Ramos (cell line): Measurements from ENCODE around the gene GATM.
"Not testable (repeated sequence)": the region's sequence is repeated elsewhere in the genome, so short reads cannot be mapped to it uniquely, and the experiment has no call there.

Experiments
- in situ Hi-C: fragments of 300-500 bp; cut with MboI; formaldehyde crosslinking; loops from one replicate; pipeline ENCODE4 v1.14.3; 2022; ENCODE audit warnings: low sequenced_read_pairs; ENCODE audit not compliant: unreplicated experiment

Gene GATM

DNA sequence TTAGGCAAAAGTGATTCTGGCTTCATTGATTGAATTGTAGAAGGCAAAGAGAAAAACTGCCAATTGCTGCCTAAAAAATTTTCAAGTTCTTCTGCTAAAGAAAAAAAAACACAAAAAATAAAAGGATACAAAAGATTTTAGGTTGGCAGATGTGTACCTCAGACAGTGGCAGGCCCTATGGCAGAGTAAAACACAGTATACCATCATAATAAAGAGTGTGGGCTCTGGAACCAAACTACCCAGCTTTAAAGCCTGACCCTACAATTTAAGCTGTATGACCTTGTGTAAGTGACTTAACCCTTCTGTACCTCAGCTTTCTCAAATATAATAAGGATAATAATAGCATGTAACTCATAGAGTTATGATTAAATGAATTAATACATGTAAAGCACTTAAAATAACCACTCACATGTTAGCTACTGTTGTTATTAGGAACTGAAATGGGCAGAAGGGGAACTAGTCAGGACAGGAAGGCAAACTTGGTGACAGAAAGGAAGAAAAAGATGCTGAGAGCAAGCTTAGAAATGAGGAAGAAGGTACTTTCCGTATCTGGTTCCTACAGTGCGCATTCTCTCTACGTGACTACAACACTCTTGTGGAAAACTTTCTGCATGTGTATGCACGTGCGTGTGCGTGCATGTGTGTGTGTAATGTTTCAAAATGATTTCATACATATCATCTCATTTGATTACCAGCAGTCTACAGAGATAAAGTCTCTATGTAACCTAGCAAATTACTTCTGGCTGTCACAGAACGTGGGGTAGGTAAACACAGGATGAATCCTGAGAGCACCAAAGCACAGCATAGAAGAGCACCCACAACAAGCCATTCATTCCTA is 13.6 kb upstream of the GATM start:
- in situ Hi-C loops, result no loop called here

DNA sequence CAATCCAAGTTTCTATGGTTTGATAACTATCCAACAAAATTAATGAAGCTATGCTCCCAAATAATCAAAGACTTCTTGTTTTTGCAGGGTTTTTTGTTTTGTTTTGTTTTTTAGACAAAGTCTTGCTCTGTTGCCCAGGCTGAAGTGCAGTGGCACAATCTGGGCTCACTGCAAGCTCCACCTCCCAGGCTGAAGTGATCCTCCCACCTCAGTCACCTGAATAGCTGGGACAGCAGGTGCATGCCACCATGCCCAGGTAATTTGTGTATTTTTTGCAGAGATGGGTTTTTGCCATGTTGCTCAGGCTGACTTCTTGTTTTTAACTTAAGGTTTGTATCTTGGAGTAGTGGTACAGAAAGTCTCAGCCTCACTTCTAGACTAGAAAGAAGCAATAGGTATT is 11.0 kb upstream of the GATM start:
- in situ Hi-C loops, result no loop called here

DNA sequence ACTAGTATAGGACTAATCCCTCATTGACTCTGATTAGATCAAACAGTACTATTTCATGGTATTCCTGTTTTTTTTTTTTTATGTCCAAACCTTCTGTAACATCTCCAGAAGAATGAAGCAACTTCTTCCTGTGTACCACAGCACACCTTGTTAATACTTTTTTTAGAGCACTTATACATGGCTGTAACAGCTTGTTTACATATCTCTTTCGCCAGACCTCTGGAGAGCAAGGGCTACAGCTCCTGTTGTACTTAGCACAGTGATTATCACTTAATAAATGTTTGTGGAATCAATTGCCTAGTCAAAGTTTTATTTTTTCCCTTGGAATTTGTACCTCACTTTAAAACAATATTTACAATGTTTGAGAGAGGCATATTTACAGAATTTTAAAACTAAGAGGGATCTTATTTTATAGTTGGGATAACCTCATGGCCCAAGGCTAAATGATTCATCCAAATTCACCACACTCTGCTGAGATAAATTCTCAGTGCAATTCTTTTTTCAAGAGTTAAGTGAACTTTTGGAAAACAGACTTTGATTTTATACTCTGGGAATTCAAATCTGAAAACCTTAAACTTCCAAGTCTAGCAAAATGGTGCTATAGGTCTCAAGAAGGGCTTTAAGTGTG is 9.2 kb upstream of the GATM start:
- in situ Hi-C loops, result no loop called here

DNA sequence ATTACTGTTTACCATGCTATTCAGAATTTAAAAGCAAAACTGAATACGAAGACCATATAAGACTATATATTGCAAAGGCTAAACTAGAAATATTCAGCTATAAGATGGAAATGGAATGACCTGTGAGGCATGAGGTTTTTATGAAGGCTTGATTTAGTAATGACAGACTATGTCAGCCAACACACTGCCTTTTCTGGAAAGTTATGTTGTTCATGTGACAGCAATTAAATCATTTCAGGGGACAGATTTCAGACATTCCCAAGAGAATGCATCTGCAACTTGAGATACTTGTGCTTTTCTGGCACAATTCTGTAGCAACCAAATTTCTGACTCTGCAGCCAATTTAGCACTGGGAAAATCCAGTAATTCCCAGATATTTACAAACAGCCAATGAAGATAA is 8.6 kb upstream of the GATM start:
- in situ Hi-C loops, result no loop called here

DNA sequence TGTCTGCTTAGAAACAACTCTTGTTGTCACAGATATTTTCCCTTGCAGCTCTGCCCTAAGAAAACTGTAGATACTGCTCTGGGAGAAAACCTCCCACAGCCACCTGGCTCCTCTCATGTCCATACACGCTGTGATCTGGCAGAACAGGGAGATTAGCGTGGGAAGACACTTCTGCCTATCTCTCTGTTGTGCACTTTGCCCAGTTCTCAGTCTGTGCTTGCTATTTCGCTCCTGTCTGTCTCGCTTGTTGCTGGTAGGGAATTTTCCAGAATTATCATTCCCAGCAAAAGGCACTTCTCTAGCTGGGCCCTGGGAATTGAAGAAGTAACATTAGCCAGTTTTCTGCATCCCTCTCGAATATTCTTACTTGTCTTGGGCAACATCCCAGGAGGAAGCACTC is 8.1 kb upstream of the GATM start:
- in situ Hi-C loops, result no loop called here

DNA sequence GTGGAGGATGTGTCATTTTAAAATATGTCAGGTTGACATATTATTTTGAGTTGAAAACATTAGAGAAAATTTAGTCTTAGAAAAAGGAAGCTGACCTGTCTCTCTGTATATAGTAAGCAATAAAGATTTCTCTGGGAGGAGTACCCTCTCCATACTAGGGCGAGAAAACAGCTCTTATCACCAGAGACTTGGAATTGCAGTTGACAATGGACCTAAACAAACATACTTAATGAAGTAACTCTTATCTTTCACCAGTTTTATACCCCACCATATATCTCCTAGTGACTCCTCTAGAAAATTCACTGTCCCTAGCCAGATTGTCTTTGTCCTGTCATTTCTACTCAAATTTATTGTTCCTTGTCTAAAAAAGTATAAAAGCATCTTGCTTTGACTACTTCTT is 7.2 kb upstream of the GATM start:
- in situ Hi-C loops, result no loop called here

DNA sequence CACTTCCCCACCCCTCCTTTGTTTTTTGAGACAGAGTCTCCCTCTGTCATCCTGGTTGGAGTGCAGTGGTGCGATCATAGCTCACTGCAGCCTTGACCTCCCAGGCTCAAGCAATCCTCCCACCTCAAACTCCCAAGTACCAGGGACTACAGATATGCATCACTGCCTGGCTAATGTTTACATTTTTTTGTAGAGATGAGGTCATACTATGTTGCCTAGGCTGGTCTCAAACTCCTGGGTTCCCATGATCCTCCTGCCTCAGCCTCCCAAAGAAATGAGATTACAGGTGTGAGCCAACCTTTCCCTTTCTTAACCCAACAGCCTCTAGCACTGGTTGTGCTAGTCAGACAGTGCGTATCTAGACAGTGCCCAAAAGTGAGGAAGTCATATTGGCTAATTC is 6.4 kb upstream of the GATM start:
- in situ Hi-C loops, result no loop called here

DNA sequence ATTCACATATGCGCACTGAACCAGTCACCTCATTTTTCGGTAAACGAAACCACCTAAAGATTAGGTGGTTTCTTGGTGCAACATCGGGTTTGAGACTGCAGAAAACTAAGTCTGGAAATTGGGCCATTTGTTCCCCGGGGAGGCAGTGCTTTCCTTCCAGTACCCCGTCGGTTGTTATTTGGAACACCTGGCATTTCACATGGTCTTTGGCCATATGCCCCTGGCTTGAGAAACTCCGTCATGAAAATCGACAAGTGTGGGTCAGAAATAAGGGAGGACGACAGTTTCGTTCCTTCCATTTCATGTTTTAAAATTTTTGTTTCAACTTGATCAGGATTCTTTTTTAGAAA is 544 bp upstream of the GATM start:
- in situ Hi-C loops, result no loop called here

DNA sequence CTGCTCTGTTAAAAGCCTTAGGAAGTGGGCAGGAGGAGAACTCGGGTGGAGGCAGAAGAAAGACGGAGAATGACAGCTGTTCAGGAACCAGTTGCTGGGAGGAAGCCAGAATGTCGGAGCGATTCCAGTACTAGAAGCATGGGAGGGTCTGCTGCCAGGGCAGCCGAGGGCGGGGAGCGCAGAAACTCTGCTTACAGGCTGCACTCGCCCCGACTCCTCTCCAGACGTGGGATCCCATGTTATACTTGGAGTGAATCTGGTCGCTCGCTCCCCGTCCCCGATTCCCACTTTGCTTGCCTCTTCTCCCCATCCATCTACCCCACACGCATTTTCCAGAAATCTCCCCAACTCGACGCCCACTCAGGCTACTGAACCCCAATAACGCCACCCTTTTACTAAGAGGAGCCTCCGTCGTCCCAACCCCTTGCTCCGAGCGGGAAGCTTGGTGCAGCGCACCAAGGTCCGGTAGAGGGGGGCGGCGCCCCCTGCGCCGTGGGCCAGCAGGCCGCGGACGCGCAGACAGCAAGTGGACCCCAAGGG is 665 bp downstream of the GATM start:
- in situ Hi-C loops, result no loop called here

DNA sequence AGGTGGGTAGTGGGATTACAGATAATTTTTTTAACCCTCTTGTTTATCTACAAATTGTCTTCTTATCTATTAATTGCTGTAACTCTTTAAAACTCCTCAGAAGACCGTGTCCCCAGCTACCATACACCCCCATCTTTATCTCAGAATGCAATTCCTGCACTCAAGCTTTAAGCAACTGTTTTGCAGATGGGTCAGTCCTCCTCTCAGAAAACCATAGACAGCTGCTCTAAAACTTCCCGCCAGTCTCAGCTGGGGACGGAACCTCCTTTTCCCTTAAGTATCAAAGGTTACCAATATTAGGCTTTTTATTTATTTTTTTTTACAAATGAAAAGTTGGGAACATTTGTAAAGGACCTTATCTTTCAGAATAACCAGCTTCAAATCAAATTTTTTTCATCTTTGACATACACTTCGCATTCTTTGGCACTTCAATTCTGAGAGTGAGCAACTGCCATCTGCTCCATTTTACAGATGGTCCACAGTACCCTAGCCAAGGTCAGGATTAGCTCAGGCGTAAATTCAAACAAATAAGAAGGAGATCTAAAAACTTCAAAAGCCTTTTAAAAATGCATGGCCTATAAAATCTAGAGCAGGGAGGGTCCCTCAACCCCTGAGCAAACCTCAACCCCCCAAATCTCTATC is 1.3 kb downstream of the GATM start:
- in situ Hi-C loops, result no loop called here

DNA sequence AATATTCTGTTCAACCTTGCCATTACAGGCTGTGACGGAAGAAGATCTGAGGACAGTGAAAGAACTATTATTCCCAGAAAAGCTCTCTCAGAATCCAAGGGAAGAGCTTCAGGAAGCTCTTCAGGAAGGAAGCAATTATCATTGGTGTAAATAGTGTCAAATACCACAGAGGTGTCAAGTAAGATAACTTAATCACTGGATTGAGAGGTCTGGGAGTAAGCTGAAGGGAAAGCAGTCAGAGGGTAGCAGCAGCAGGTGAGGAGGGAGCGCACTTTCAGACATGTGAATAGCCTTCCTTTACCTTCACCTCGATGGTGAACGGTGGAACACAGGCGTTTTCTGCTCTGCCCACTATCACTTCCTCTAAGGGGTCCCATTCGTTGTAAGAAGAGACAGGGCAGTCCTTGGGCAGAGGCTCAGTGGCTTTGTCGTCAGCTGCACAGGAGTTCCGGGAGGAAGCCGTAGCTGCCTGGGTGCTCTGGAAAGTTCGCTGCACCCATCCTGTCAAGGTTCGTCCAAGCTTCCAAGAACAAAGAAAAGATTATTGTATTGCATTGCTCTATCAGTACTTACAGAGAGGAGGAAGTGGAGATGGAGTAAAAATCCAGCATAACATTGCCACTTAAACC is 1.9 kb downstream of the GATM start:
- in situ Hi-C loops, result no loop called here

DNA sequence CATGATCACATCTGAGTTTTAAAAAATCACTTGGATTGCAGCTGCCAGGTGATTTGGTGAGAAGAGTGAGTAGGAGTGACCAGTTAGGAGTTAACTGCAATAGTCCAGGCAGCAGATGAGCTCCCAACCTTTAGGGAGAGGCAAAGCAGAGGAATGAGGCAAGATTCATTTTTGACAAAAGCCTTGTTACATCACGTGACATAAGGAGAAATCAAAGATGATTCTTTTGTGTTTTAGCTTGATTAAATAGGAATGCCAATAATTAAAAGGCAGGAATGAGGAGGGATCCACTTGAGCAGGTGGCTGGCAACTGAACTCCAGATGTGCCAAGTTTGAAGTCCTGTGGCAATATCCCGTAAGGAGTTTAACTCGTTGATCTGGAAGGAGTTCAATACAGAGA is 2.5 kb downstream of the GATM start:
- in situ Hi-C loops, result no loop called here

DNA sequence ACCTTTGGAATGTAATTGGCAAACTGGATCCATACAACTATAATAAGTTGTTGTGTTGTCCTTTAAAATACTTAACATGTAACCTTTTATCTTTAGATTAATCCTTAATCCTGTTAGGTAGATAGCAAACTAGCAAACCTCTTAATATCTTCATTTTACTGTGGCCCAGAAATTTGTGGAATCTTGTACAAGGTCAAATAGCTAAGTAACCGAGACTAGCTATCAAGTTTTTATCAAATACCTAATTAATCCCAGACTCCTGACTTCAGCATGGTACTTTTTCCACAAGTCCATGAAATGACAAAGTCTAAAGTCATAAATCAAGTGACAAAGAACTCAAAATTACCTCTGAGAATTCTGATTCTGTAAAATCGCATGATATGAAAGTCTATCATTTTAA is 4.4 kb downstream of the GATM start:
- in situ Hi-C loops, result no loop called here

DNA sequence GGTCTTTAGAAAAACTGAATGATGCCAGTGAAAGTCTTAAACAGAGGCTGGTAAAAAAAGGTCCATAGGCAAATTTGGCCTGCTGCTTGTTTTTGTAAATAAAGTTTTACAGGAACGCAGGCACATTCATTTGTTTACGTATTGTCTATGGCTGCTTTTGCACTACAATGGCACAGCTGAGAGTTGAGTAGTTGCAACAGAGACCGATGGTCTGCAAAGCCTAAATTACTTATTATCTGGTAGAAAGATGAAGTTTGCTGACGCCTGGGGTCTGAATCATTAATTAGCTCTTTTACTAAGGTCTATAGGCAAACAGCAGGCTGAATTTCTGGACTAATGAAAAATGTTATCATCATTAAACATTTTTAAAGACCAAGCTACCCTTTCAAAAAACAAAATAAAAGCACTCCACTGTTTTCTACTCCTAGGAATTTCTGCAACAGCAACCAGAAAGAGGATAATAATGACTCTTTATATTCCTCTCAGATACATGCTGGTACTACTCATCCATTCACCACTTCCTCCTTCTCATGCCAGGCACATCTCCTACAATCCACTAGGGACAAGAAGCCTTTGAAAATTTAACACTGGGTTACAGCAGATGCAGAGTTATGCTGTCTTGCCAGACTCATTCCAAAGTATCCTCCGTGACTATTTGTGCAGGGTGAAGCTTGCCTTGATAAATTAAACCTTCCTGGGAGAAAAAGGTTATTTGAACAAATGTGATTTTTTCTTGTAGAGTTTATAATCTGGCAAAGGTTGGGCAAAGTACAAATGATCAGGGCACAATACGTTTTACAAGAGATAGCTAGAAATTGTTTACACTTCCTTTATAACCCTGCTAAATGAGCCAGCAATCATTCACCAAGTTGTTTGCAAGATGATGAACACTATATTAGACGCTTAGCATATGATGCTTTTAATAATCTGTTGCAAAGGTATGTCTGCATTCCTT is 6.0 kb downstream of the GATM start:
- in situ Hi-C loops, result no loop called here

DNA sequence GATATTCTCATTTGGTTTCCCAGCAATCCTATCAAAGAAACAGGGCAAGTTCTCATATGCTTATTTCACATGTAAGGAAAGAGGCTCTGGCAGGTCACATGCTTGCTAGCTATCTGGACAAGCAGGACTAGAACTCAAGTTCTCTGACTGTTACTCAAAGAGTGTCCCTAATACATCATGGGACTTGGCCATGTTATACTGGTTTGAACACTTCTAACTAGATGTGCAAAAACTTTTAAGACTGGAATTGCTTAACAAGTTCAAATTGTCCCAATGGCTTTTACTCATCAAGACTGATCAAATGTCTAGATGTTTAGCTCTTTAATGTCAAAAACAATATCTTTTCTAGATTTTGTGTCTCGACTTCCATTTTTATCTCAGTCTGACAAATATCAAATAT is 6.8 kb downstream of the GATM start:
- in situ Hi-C loops, result no loop called here

DNA sequence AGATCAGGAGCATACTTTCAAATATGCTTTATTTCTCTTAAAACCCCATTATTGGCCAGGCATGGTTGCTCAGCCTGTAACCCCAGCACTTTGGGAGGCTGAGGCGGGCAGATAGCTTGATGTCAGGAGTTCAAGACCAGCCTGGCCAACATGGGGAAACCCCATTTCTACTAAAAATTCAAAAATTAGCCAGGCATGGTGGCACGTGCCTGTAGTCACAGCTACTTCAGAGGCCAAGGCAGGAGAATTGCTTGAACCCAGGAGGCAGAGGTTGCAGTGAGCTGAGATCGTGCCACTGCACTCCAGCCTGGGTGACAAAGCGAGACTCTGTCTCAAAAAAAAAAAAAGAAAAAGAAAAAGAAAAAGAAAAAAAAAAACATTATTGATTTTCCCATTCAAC is 8.3 kb downstream of the GATM start:
- in situ Hi-C loops, result not testable (repeated sequence)

DNA sequence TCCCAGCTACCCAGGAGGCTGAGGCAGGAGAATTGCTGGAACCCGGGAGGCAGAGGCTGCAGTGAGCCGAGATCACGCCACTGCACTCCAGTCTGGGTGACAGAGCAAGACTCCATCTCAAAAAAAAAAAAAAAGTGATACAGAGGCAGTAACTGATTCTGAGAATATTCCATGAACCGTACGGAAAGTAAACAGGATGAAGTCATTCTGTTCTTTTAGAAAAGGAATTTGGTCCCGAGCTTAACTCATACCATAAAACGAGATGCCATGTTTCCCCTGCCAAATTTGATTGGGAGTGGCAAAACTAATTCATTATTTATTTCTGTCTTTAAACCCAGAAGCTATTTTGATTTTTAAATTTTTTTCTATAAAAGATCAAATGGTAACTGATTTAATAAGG is 11.1 kb downstream of the GATM start:
- in situ Hi-C loops, result not testable (repeated sequence)

DNA sequence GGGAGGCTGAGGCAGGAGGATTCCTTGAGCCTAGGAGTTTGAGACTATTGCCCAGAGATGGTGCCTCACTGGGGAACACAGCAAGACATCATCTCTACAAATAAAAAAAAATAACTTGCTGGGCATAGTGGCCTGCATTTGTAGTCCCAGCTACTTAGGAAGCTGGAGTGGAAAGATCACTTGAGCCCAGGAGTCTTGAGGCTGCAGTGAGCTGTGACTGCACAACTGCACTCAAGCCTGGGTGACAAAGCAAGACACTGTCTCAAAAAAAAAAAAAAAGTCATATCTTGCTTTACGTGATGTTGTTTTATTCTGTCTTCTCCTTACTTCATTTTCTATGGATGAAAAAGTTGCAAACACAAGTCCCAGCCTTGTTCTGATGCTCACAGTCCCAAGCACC is 14.1 kb downstream of the GATM start:
- in situ Hi-C loops, result no loop called here

DNA sequence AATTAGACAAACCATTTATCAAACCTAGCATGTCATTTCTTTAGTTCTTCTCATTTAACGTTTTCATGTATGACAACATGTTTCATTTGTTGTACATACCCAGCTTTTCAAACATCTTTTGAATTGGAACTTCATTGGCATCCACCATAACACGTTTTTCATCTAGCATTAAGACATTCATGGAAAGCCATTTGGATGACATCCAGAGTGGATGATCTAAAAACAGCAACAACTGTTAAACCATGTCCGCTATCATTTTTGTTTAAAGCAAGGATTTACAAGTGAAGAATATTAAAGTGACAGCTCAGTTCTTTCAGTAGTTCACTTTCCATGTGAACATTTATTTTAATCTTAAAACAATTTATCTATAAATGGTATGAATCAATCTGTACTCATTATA is 14.5 kb downstream of the GATM start:
- in situ Hi-C loops, result no loop called here

DNA sequence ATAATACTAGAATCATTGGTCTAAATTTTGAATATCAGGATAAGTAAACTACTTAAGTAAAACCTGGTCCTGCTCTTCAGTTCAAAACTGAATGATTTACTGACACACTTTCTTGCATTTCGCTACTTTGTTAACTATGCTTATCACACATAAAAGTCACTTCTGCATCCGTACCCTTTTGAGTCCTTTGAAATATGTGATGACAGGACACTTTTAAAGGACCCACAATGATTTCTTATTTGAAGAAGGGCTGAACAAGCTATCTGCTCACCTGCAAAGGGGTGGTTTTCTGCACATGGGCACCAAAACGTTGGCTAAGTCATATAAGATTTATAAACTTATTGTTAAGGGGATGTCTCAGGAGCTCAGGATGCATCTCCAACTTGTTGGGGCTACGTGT is 15.0 kb downstream of the GATM start:
- in situ Hi-C loops, result no loop called here
